Keratinocyte (primary cell): ENCODE data around the gene CC2D1A.
"Not testable (repeated sequence)": the region's sequence is repeated elsewhere in the genome, so short reads cannot be mapped to it uniquely, and the experiment has no call there.

Experiments
- CTCF ChIP-seq, 3 experiments: IDR thresholded peaks in 1 of 3; conservative IDR thresholded peaks in 1 of 3; optimal IDR thresholded peaks in 1 of 3; 2 replicates in 2 of 3; 3 replicates in 1 of 3; pipeline versions ENCODE3 to v1.5.1; 2011; ENCODE audit warnings: low read length in 3 of 3, mild to moderate bottlenecking in 3 of 3, moderate library complexity in 2 of 3, control low read depth in 1 of 3, inconsistent platforms in 1 of 3; ENCODE audit not compliant: insufficient read depth in 2 of 3; ENCODE audit errors: extremely low read depth in 1 of 3
- EZH2 ChIP-seq: IDR thresholded peaks from one replicate; pipeline ENCODE4 v1.6.1; 2012; ENCODE audit warnings: inconsistent platforms, mild to moderate bottlenecking, low read length, moderate library complexity

DNA sequence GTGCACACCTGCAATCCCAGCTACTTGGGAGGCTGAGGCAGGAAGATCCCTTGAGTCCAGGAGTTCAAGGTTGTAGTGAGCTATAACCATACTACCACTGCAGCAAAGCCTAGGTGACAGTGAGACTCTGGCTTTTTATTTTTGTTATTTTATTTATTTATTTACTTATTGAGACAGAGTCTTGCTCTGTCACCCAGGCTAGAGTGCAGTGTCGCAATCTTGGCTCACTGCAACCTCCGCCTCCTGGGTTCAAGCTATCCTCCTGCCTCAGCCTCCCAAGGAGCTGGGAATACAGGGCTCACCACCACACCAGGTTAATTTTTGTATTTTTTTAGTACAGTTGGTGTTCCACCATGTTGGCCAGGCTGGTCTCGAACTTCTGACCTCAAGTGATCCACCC is 67.5 kb downstream of the CC2D1A start:
- TF ChIP-seq CTCF (optimal IDR thresholded peaks at IDR 0.05 in 1 of 3, IDR thresholded peaks at IDR 0.05 in 1 of 3, conservative IDR thresholded peaks at IDR 0.05 in 1 of 3; ENCODE audit: extremely low read depth in 1 of 3, insufficient read depth in 2 of 3, low read length in 3 of 3); EZH2: not testable (repeated sequence)
